Stromal cell of bone marrow (primary cell): ENCODE data around the gene SCO2.

Experiments
- DNase-seq: peaks from one replicate; pipeline ENCODE4 v3.0.0-alpha.2; 2012; ENCODE audit warnings: low read depth

SCO2 gene

DNA sequence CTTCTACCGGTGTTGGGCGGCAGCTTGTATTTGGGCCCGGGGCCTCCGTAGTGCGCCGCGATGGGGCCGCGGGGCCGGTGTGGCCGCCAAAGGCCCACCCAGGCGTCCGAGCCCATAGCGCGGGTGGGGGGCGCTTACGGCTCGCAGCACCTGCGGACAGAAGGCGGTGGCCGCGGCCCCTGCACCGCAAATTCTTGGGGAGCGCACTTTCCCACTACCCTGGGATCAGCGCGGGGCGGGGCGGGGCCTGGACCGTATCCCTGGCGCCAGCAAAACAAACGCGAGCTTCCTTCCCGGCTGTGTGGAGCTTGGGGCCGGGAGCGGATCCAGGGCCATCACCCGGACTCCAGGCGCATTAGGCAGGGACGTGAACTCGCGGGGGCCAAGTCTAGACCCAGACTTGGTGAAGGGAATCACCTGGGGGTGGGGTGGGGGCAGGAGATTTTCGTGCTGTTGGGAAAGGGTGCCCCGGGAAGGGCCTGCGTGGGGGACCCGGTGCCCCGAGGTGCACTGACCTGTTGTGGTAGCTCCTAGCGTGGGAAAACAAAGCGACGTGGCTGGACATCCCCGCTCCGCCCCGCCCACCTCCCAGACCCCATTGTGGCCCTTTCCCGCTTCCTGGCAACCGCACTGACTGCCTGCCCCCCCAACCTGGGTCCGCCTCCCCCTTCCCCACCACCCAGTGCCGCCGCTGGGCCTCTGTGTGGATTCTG lies 6.7 kb upstream of the SCO2 start:
- DNase-seq, result peak; percentile 67

DNA sequence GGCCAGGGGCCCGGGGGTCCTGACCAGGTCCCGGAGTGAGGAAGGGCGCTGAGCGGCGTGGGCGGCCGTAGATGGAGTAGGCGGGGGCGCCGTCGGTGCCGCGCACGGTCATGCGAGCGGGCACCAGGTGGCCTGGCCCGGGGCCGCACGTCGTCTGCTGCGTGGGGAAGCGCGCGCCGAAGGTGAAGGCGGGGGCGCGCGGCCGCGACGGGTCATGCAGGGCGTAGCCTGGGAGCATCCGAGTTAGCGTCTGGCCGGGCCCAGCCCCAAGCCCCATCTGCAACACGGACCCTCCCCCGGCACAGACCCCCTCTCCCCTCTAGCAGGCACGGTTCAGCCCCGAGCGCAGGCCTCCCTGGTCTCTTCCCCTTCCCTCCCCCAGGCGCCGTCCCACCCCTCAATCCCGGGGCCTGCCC lies 6.2 kb upstream of the SCO2 start:
- DNase-seq, result no peak

DNA sequence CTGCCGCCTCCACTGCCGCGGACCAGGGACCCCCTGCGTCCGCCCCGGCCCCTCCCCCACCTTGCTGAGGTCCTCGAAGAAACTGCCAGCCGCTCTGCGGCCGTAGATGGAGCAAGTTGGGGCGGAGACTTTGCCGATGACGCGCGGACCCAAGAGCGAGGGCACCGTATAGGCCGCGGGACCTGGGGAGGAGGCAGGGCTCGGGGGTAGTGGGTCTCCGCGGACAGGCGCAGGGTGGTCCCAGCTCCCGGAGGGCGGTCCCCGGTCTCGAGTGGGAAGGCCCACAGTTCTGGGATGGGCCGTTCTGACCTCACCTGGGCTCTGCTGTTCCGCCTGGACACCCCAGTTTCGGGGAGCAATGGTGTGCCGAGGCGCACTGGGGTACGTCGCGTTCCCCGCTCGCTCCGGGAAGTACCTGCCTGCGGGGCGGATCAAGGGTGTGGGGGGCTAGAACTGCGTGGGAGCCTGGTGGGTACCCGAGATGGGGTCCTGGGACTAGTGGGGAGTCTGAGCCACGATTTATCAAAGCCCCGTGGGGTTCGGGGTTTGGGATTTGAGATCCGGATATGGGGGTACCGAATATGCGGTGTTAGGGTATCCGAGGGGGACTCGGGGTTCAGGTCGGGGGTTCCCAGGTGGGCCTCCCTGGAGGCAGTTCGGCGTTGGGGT lies 5.6 kb upstream of the SCO2 start:
- DNase-seq, result peak; percentile 77

DNA sequence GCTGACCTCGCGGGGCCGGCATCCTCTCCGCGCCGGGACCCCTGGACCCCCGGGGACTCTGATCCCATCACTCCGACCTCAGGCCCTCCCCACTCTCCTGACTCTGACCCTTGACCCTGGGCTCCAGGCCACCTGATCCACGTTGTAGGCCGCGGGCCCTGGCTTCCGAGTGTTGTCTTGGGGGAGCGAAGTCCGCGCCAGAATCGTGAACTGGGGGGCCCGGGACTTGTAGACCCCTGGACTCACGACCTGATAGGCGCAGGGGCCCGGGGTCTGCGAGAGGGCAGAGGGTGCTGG lies 5.1 kb upstream of the SCO2 start:
- DNase-seq, result no peak

DNA sequence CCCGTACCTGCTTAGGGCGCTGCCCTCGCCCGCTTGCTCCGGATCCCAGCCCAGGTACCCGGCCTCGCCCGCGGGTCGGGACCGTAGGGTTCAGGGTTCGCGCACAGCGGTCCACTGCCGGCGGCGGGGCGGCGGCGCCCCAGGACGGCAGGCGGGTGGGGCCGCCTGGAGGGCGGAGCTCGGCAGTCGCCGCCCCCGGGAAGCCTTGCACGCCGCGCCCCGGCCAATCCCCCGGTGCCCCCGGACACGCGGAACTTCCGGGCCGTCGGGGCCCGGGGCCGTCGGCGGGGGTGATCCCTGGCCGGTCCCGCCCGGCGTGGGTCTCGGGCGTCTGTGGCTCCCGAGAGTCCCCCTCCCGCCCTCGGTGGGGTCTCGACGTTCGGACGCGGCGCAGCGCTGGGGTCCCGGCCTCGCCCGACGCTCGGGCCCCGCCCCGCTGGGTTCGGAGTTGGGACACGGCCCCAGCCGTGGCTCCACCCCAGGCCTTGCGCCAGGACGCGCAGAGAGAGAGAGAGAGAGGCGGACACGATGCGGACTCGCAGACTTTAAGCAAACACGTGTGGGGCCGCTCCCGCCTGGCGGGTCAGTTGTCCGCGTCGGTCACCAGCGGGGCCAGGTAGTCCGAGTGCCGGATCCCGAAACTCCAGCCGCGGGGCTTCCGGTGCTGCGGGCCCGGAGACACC lies 4.6 kb upstream of the SCO2 start, which contains the start of gene TYMP:
TYMP (minus strand) TSS at position 116 of the 683 bp plus-strand sequence. CDS start 303 bp downstream, outside the sequence.
- DNase-seq, result peak; percentile 62

DNA sequence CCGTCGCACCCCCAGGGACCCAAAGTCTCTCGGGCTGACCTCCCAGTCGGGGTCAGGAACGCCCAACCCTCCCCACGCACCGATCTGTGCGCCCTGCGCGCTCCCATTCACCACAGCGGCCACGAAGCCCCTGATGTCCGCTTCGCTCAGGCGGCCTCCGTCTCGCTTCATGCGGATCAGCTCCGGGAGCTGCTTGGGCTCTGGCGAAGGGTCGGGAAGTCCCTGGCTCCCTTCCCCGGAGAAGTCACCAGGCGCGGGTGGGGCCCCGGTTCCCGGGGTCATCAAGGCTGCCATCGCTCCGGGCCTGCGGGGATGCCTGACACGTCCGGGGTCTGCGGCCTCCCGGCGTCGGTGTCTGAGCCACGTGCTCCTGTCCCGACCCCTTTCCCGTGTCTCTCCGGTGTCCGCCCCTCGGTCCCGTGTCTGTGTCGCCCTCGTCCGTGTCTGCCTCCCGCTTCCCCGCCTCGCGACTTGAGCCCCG lies 4.1 kb upstream of the SCO2 start:
- no peak for DNase-seq

DNA sequence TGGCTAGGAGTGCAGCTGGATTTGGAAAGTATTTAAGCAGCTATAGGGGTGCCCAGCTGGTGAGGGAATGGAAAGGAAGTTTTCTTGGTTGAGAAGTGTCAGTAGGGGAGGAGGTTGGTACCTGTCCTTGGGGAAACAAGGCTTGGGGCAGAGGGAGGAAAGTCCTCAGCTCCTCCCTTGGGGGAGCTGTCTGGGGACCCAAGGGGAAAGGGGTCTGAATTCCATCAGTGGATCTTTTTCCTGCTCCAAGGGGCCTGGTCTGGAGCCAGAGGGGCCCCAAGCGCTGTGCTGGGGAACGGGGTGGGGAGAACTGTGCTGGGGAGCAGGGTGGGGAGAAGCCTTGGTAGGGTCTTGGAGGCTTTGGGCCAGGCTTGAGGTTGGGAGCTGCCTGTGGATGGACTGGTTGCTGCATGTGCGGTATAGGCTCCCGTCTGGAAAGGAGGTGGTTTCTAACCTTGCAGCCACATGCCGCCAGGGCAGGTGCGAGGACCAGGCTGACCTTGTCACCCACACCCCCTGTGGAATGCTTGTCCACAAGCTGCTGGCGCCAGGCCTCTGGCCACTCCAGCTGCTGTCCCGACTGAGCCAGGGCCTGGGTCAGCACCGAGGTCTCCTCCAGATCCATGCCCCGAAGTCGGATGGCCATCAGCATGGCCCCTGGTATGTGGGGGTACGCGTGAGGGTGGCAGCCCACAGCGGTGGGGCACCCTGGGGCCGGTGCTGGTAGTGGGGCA lies 3.5 kb upstream of the SCO2 start:
- DNase-seq, result no peak

DNA sequence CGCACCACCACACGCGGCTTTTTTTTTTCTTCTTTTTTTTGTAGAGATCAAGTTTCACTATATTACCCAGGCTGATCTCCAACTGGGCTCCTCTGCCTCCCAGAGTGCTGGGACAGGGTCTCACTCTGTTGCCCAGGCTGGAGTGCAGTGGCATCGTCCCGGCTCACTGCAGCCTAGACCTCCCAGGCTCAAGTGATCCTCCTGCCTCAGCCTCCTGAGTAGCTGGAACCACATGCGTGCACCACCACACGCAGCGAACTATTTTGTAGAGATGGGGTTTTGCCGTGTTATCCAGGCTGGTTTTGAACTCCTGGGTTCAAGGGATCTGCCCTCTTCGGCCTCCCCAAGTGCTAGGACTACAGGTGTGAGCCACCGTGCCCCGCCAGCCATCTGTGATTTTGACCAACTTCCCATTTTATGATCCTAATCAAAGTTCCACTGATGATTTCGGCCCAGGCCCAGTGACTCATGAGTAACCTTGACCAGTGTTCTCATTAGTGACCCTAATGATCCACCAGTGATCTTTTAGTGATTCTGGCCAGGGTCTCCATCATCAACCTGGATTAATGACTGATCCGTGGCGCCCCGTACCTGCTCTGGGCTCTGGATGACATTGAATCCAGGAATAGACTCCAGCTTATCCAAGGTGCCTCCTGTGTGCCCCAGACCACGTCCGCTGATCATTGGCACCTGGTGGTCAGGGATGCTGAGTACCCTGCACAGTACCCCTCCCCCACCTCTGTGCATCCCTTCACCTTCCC lies 2.7 kb upstream of the SCO2 start:
- DNase-seq, result no peak

DNA sequence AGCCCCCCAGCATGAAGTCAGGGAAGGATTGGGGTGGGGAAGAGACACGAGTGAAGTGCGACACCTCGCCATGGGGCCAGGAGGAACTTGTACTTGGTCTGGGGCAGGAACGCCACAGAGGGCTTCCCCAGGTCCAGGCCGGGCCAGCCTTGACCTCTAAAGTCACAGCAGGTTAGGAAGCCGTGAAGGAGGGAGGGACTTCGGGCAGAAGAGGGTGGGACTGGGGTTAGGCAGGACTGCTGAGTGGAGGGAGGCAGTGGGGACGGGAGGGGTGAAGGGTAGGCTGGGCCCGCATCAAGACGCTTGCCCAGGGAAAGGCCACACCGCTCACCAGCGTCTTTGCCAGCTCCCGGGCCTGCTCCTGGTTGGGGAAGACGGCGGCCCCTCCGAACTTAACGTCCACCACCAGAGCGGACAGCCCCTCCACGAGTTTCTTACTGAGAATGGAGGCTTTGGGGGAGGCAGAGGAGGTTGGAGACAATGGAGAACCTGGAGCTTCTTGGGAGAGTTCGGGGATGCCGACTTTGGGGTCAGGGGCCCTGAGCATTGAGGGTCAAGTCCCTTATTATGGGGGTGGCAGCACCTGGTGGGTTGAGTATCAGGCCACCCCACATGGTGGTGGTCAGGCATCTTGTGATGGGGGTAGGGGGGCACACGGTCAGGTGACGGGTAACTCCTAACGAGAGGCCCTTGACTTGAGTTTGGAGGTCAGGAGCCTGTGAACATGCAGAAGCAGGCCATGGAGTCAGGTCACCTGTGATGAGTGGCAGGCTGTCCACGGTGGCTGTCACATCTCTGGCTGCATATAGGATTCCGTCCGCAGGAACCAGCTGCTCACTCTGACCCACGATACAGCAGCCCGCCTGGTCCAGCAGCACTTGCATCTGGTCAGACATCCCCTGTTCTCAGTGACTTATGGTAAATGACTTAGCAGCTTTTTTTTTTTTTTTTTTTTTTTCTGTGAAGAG lies 1.7 kb upstream of the SCO2 start:
- DNase-seq, result no peak

DNA sequence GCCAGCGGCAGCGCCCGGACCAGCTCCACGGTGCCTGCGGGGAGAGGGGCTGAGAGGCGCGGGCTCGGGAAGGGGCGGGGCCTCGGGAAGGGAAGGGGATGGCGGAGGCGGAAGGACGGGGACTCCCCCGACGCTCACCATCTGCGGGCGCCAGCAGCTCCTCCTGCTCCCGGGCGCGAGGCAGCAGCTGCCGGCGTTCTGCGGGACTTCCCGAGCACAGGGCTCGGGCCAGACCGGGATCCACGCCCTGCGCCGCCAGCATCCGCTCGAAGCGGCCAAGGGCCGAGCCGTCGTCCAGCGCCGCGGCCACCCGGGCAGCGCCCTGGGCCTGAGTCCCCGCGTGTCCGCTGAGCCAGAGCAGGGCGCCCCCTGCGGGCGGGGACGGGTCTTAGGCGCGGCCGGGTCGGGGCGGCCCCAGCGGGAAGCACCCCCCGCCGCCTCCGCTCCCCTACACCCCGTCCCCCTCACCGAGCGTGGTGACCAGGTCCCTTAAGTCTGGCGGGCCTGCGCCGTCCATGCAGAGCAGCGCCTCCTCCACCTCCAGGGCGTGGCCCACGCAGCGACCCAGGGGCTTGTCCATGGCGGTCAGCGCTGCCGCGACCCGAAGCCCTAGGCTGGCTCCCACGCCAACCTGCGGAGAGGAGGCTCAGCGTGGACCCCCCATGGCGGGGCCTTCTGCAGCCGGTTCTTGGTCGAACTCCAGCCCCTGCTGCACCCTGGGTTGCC lies 873 bp upstream of the SCO2 start:
- no peak for DNase-seq

DNA sequence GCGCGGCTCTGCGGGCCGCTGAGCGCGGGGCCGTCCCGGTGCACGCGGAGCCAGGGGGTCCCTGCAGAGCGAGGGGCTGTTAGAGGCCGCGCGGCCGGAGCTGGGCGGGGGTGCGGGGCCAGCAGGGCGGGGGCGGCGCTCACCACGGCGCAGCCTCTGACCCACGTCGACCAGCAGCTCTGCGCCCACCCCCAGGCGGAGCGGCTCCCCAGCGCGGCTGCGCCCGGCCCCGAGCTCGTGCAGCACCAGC lies 385 bp upstream of the SCO2 start:
- no peak for DNase-seq

DNA sequence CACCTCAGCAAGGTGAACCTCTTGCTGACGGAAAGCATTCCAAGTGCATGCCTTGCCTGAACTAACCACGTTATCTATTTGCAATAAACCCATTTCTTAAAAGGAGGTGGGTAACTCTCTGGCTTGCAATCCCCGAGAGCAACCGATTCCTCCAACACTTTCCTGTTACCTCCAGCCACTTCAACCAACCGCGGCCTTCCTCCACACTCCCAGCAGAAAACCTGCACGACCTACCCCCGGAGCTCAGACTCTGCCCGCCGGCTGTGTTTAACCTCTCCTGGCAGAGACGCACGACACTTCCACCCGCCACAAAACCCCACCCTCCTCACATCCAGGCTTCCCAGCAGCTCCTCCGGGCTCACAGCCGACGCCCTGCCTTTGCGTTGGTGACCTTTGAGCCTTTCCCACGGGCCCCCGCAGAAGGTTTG lies 708 bp downstream of the SCO2 start:
- no peak for DNase-seq

DNA sequence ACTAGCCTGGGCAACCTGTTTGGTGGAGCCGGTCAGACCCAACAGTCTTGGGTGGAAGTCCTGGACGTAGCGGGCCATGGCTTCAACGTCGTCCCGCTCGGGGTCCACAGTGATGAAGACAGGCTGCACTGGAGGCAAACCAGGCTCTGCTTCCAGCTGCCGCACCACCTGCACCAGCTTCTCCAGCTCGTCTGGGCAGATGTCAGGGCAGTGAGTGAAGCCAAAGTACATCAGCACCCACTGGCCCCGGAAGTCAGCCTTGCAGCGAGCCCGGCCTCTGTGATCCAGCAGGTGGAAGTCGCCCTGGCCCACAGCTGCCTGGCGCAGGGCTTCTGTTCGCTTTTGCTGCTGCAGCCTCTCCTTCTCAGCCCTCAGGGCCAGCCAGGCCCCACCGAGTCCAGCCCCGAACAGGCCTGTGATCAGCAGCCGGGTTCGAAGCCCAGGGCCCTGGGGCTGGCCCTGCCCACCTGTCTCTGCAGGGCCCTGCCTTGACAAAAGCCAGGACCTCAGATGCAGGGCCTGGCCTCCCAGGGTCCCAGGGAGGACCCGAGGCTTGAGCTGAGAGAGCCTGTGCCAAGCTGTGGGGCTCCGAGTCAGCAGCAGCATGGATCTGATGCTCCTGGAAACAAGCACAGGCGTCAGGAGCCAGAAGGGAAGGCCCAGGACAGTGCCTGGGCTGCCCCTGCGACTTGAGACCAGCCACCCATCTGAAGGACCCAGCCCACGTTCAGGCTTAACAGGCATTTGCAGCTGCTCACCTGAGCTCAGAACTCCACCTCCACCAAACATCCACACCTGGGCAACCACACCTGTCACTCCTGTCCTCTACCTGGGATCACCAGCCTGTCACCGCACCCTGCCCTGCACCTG lies 1.4 kb downstream of the SCO2 start:
- no peak for DNase-seq

DNA sequence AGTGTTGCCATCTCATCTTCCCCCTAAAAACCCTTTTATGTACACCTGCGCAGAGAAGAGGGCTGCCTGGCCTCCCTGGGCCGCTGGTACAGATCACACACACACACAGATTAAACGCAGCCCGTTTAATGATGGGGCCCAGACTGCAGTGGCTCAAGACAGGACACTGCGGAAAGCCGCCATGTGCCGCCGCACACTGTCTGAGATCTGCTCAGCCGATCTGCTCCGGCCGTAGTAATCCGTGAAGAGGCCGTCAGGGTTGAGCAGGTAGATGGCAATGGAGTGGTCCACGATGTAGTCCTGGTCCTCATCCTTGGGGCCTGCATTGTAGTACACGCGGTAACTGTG lies 2.0 kb downstream of the SCO2 start:
- no peak for DNase-seq

DNA sequence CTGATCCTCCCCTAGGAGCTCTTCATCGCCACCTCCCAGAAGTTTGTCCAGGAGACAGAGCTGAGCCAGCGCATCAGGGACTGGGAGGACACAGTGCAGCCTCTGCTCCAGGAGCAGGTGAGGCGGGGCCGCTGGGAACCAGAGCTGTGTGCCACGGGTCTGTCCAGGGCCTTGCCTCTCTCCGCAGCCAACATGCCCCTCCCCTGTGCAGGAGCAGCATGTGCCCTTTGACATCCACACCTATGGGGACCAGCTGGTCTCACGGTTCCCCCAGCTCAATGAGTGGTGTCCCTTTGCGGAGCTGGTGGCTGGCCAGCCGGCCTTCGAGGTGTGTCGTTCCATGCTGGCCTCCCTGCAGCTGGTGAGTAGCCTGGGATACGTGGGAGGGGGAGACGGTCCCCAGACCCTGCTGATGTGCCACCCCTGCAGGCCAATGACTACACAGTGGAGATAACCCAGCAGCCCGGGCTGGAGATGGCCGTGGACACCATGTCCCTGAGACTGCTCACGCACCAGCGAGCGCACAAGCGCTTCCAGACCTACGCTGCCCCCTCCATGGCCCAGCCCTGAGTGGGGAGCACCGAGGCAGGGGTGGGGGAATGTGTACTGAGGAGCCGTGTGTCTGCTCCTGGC lies 2.5 kb downstream of the SCO2 start:
- DNase-seq, result no peak

DNA sequence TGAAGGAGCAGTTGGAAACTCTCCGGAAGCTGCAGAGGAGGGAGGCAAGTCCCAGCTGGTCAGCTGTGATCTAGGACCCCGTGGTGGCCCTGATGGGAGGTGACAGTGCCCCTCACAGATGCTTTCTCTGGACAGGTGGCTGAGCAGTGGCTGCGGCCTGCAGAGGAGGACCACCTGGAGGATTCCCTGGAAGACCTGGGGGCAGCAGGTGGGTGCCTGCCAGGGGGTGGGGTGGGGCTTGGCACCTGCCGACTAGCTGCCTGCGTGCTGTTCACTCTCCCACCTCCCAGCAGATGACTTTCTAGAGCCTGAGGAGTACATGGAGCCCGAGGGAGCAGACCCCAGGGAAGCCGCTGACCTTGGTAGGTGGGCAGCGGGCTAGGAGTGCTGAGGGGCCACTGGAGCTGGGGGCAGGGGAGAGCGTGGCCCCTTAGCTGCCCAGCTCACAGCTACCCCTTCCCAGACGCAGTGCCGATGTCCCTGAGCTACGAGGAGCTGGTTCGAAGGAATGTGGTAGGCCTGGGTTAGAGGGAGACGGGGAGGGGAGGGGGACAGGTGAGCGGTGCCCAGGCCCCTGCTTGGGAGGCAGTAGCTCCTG lies 3.1 kb downstream of the SCO2 start:
- DNase-seq, result no peak

DNA sequence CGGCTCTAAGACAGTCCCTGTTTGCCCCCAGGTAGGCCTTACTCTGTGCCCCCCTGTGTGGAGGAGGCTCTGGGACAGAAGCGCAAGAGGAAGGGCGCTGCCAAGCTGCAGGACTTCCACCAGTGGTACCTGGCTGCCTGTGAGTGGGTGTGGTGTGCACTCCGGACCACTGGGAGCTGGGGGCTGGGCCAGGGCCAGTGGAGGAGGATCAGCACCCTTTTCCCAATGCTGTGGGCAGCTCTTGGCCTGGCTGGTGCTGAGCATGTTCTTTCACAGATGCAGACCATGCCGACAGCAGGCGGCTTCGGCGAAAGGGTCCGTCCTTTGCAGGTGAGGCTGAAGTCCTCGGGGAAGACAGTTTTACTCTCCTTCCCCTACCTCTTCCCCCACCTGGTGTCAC lies 3.7 kb downstream of the SCO2 start:
- DNase-seq, result no peak

DNA sequence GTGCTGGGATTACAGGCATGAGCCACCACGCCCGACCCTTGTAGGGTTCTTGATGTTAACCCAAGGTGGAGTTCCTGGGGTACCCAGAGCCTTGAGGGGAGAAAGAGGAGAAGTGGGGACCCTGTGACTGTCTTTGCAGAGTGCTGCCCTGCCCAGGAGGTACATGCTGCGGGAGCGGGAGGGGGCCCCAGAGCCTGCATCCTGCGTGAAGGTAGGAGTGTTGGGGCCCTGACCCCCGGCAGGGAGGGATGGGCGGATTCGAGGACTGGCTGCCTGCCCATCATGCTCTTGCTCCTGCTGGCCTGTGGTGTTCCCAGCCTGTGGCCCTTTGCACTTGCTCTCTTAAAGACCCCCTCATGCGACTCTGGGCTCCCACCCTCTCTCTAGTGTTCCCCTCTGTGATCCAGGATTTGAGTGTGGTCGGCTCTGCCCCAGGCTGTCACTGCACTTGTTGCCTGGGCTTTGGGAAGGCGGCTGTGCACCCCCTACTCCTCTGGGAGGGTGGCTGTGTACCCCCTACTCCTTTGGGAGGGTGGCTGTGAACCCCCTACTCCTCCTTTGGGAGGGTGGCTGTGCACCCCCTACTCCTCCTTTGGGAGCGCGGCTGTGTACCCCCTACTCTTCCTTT lies 4.5 kb downstream of the SCO2 start:
- DNase-seq, result no peak
